Measurements from ENCODE around the gene RIN1. TPM values are rescaled to one million over a fixed set of nuclear protein-coding genes. Genes with fewer than 3 reads are reported as not detected.

The RIN1 gene
- total and polyA plus RNA-seq, 2 donors (not counting 3 experiments of a cell fraction or from before 2014, with no cell fraction given): 4.4 to 10.2 TPM

GRCh38 chr11:66363805-66364535, 27.7 kb upstream of the RIN1 start:
- POLR2A ChIA-PET: no interaction called here
- Histone ChIP-seq H3K27ac (ENCODE audit: insufficient read depth, low read depth, low read length) (no peak overlapping the region), H3K9me3 (replicated peaks; ENCODE audit: control insufficient read depth, insufficient read depth, low read length) (no peaks in the 10 kb centered on the region), H2AFZ (ENCODE audit: low read depth, low read length) (no peak overlapping the region), H3K9me1 (replicated peaks; ENCODE audit: control insufficient read depth, extremely low read depth, insufficient read depth, low read length) (no peaks in the 10 kb centered on the region), H4K20me1 (replicated peaks; ENCODE audit: control insufficient read depth, extremely low read depth, insufficient read depth, low read length) (no peaks in the 10 kb centered on the region), H3K27me3 (ENCODE audit: control insufficient read depth in 2 of 2, insufficient read depth in 2 of 2, low read length in 2 of 2) (no peaks in the 10 kb centered on the region), H3K4me3 (replicated peaks in 1 of 3; ENCODE audit: insufficient read depth in 1 of 3, low read depth in 1 of 3, low read length in 3 of 3) (no peak overlapping the region), H3K9ac (replicated peaks; ENCODE audit: extremely low read depth, insufficient read depth, low read length) (no peak overlapping the region), H3K4me2 (ENCODE audit: insufficient read depth, low read length) (no peak overlapping the region), H3K79me2 (ENCODE audit: control insufficient read depth, insufficient read depth, low read length) (no peaks in the 10 kb centered on the region), H3K4me1 (ENCODE audit: control insufficient read depth, extremely low read depth, insufficient read depth, low read length) (no peaks in the 10 kb centered on the region), H3K36me3 (ENCODE audit: control insufficient read depth in 2 of 2, extremely low read depth in 1 of 2, insufficient read depth in 2 of 2, low read length in 2 of 2) (no peaks in the 10 kb centered on the region)
- CTCF ChIA-PET: interaction anchor here (0.7 to 2.5 kb wide), 13 partner anchors 7 to 69 kb away, joined by 3 to 12 read pairs (median 4); partner anchors contain the start of gene B4GAT1
- DNase-seq (ENCODE audit: low read depth, low spot score) (no peak), FAIRE-seq (no peak)
- dilution Hi-C loops (cut with MboI; ENCODE audit: extremely low pct_ligation_motif_present, low sequenced_read_pairs) (no loop called here), intact Hi-C loops (cut with micrococcal nuclease) (no loop called here)
- no peak for TF ChIP-seq MAX (IDR thresholded peaks at IDR 0.05; ENCODE audit: insufficient read depth, insufficient read length)
- peak; percentile 67 to 81 for TF ChIP-seq CTCF (IDR thresholded peaks at IDR 0.05; ENCODE audit: extremely low read depth in 1 of 2, insufficient read depth in 1 of 2, low read depth in 1 of 2, low read length in 2 of 2)
- no TSS peak for BruUV-seq (replicated peaks)

- Histone ChIP-seq H2AFZ (ENCODE audit: low read depth, low read length) (no peak overlapping the region), H3K36me3 (ENCODE audit: control insufficient read depth in 2 of 2, extremely low read depth in 1 of 2, insufficient read depth in 2 of 2, low read length in 2 of 2) (no peaks in the 10 kb centered on the region), H3K9me1 (replicated peaks; ENCODE audit: control insufficient read depth, extremely low read depth, insufficient read depth, low read length) (no peaks in the 10 kb centered on the region), H4K20me1 (replicated peaks; ENCODE audit: control insufficient read depth, extremely low read depth, insufficient read depth, low read length) (no peaks in the 10 kb centered on the region), H3K4me2 (ENCODE audit: insufficient read depth, low read length) (no peak overlapping the region), H3K4me1 (ENCODE audit: control insufficient read depth, extremely low read depth, insufficient read depth, low read length) (no peaks in the 10 kb centered on the region), H3K4me3 (replicated peaks in 1 of 3; ENCODE audit: insufficient read depth in 1 of 3, low read depth in 1 of 3, low read length in 3 of 3) (no peak overlapping the region), H3K9me3 (replicated peaks; ENCODE audit: control insufficient read depth, insufficient read depth, low read length) (no peaks in the 10 kb centered on the region), H3K9ac (replicated peaks; ENCODE audit: extremely low read depth, insufficient read depth, low read length) (no peak overlapping the region), H3K27me3 (ENCODE audit: control insufficient read depth in 2 of 2, insufficient read depth in 2 of 2, low read length in 2 of 2) (no peaks in the 10 kb centered on the region), H3K27ac (ENCODE audit: insufficient read depth, low read depth, low read length) (no peak overlapping the region), H3K79me2 (ENCODE audit: control insufficient read depth, insufficient read depth, low read length) (no peaks in the 10 kb centered on the region)
- ChIA-PET CTCF (interaction anchor here (0.7 to 2.5 kb wide), 12 partner anchors 9 to 70 kb away, joined by 3 to 12 read pairs (median 4); partner anchors contain the start of gene B4GAT1), POLR2A (no interaction called here)
- no peak for DNase-seq (ENCODE audit: low read depth, low spot score)
- dilution Hi-C loops (cut with MboI; ENCODE audit: extremely low pct_ligation_motif_present, low sequenced_read_pairs) (no loop called here), intact Hi-C loops (cut with micrococcal nuclease) (no loop called here)
- no peak for FAIRE-seq
- no peak for TF ChIP-seq MYC (IDR thresholded peaks at IDR 0.05; ENCODE audit: low read depth, low read length)
- BruUV-seq (replicated peaks): no TSS peak
Observed at GRCh38 chr11:66363187-66363601, 27.0 kb upstream of the RIN1 start.

All from endothelial cell of umbilical vein (primary cell).